Measurements from ENCODE around the gene CALN1. TPM values are rescaled to one million over a fixed set of nuclear protein-coding genes. Genes with fewer than 3 reads are reported as not detected.

Gene CALN1
- total RNA-seq, 5 donors from 2014 or later (not counting 1 experiment from before 2014, with no cell fraction given) = 0.03 to 0.26 (median 0.05) TPM

DNA sequence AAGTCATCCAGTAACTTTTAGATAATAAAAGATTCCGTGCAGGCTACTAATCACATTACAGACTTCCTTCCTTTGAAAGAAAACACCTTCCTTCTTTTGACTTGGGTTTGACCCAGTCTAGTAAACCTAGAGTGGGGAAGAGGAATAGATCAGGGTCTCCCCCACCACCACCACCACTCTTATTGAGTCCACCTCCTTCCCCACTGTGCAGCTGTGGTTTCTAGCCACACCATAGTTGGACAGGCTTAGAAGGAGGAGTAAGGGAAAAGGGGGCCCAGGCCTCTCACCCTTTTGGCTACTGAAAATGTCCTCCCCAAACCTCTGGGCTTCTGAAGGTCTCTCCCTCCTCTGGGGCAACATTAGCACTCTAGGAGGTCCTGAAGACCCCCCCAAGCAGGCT, 372.7 kb downstream of the CALN1 start:
- H3K27me3 ChIP-seq (replicated peaks in 1 of 2; ENCODE audit: control insufficient read depth in 2 of 2, extremely low read depth in 1 of 2, insufficient read depth in 2 of 2, low read length in 1 of 2) = no peaks in the 10 kb centered on the region
- CTCF ChIA-PET = no interaction called here
- WGBS (ENCODE audit: insufficient coverage) = no CpG with 5 or more reads among the region's 1 CpG

DNA sequence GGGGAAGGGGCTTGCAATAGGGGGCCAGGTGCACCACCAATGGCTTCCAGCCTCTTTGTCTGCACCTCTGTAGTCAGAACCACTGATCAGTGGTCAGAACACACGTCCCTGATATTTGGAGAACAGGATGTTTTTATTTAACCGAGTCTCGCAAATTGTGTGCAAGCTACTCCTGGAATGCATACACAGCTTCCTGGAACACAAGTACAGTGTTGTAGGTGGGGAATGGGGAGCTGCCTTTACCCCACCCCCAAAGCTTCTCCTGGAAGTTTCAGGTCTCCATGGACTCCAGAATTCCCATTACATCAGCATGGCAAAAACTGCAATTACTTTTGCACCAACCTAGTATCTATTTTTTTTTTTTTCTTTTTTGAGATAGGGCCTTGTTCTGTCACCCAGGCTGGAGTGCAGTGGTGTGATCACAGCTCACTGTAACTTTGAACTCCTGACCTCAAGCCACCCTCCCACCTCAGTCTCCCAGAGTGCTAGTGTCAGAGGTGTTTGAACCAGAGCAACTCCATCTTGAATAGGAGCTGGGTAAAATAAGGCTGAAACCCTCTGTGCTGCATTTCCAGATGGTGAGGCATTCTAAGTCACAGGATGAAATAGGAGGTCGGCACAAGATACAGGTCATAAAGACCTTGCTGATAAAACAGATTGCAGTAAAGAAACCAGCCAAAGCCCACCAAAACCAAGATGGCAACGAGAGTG, 374.0 kb downstream of the CALN1 start:
- no peak overlapping the region for H3K4me3 Mint-ChIP-seq
- 83% methylated on average over 2 of the region's 5 CpGs for WGBS (ENCODE audit: insufficient coverage)
- no peak overlapping the region for H3K27ac Mint-ChIP-seq
- H3K27me3 ChIP-seq (replicated peaks in 1 of 2; ENCODE audit: control insufficient read depth in 2 of 2, extremely low read depth in 1 of 2, insufficient read depth in 2 of 2, low read length in 1 of 2) = no peaks in the 10 kb centered on the region
- CTCF ChIA-PET = no interaction called here
- no peaks in the 10 kb centered on the region for H3K36me3 ChIP-seq (ENCODE audit: control insufficient read depth in 2 of 2, extremely low read depth in 1 of 2, insufficient read depth in 1 of 2, low read length in 1 of 2)
- H3K4me1 Mint-ChIP-seq = no peaks in the 10 kb centered on the region
- H3K36me3 Mint-ChIP-seq = no peaks in the 10 kb centered on the region
- H3K27ac ChIP-seq (ENCODE audit: low read length) = no peak overlapping the region
- POLR2A ChIA-PET = no interaction called here
- no peaks in the 10 kb centered on the region for H3K4me1 ChIP-seq (ENCODE audit: control insufficient read depth in 1 of 2, extremely low read depth in 1 of 2, insufficient read depth in 2 of 2, low read length in 2 of 2)
- ATAC-seq (replicated peaks in 1 of 4) (no peak), DNase-seq (no peak)
- peaks cover 0 to 28% (median 14%) of the 10 kb centered on the region in 3 donors for H3K9me3 Mint-ChIP-seq
- H3K4me3 ChIP-seq (ENCODE audit: control insufficient read depth in 1 of 2, extremely low read depth in 1 of 2, low read length in 1 of 2) = no peak overlapping the region
- no peaks in the 10 kb centered on the region for H3K27me3 Mint-ChIP-seq
- H3K9me3 ChIP-seq = no peaks in the 10 kb centered on the region

More for the DNA sequence above, 372.7 kb downstream of the CALN1 start:
- DNase-seq = no peak
- H3K4me1 Mint-ChIP-seq = no peaks in the 10 kb centered on the region
- no peak overlapping the region for H3K4me3 Mint-ChIP-seq
- Histone ChIP-seq H3K9me3 (no peaks in the 10 kb centered on the region), H3K27ac (ENCODE audit: low read length) (no peak overlapping the region), H3K4me3 (ENCODE audit: control insufficient read depth in 1 of 2, extremely low read depth in 1 of 2, low read length in 1 of 2) (no peak overlapping the region), H3K36me3 (ENCODE audit: control insufficient read depth in 2 of 2, extremely low read depth in 1 of 2, insufficient read depth in 1 of 2, low read length in 1 of 2) (no peaks in the 10 kb centered on the region), H3K4me1 (ENCODE audit: control insufficient read depth in 1 of 2, extremely low read depth in 1 of 2, insufficient read depth in 2 of 2, low read length in 2 of 2) (no peaks in the 10 kb centered on the region)
- no peaks in the 10 kb centered on the region for H3K27me3 Mint-ChIP-seq
- H3K9me3 Mint-ChIP-seq = peaks cover 0 to 26% (median 13%) of the 10 kb centered on the region in 3 donors
- no peak overlapping the region for H3K27ac Mint-ChIP-seq
- POLR2A ChIA-PET = no interaction called here
- ATAC-seq (replicated peaks in 1 of 4) = no peak
- no peaks in the 10 kb centered on the region for H3K36me3 Mint-ChIP-seq

DNA sequence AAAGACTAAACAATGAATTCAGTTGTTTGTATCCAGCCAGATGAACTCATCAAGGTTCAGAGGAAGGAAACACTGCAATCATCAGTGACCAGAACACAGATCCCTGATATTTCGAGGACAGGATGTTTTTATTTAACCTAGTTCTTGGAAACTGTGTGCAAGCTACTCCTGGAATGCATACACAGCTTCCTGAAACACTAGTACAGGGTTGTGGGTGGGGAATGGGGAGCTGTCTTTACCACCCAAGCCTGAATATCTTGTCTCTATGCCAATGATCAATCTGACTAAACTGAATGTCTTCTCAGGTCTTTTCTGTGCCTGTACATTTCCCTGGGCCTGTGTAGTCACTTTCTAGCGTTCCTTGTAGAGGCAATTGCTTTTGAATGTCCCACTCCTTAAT, 374.6 kb downstream of the CALN1 start:
- no CpG with 5 or more reads among the region's 2 CpGs for WGBS (ENCODE audit: insufficient coverage)
- H3K27ac Mint-ChIP-seq = no peak overlapping the region
- H3K27me3 ChIP-seq (replicated peaks in 1 of 2; ENCODE audit: control insufficient read depth in 2 of 2, extremely low read depth in 1 of 2, insufficient read depth in 2 of 2, low read length in 1 of 2) = no peaks in the 10 kb centered on the region
- no peak overlapping the region for H3K4me3 Mint-ChIP-seq
- H3K36me3 ChIP-seq (ENCODE audit: control insufficient read depth in 2 of 2, extremely low read depth in 1 of 2, insufficient read depth in 1 of 2, low read length in 1 of 2) = no peaks in the 10 kb centered on the region
- H3K4me1 ChIP-seq (ENCODE audit: control insufficient read depth in 1 of 2, extremely low read depth in 1 of 2, insufficient read depth in 2 of 2, low read length in 2 of 2) = no peaks in the 10 kb centered on the region
- H3K9me3 Mint-ChIP-seq = peaks cover 0 to 34% (median 10%) of the 10 kb centered on the region in 3 donors
- H3K4me1 Mint-ChIP-seq = no peaks in the 10 kb centered on the region
- ATAC-seq (replicated peaks in 1 of 4) = no peak
- no peaks in the 10 kb centered on the region for H3K36me3 Mint-ChIP-seq
- ChIA-PET POLR2A (no interaction called here), CTCF (no interaction called here)
- no peaks in the 10 kb centered on the region for H3K9me3 ChIP-seq
- H3K27me3 Mint-ChIP-seq = no peaks in the 10 kb centered on the region
- DNase-seq = no peak
- no peak overlapping the region for H3K4me3 ChIP-seq (ENCODE audit: control insufficient read depth in 1 of 2, extremely low read depth in 1 of 2, low read length in 1 of 2)
- H3K27ac ChIP-seq (ENCODE audit: low read length) = no peak overlapping the region

DNA sequence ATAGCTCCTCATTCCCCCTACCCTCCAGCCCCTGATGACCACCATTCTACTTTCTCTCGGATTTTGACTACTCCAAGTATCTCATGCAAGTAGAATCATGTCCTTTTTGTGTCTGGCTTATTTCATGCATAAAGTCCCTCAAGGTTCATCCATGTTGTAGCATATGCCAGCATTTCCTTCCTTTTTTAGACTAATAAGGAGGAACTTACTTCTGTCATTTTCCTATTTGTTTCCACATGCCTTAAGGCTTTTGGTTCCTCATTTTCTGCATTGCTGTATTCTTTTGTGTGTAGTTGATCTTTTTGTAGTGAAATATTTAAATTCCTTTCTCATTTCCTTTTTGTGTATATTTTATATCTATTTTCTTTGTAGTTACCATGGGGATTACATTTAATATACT, 376.9 kb downstream of the CALN1 start:
- no peaks in the 10 kb centered on the region for H3K4me1 Mint-ChIP-seq
- no peak for ATAC-seq (replicated peaks in 1 of 4)
- H3K4me3 Mint-ChIP-seq = no peak overlapping the region
- Histone ChIP-seq H3K4me3 (ENCODE audit: control insufficient read depth in 1 of 2, extremely low read depth in 1 of 2, low read length in 1 of 2) (no peak overlapping the region), H3K27ac (ENCODE audit: low read length) (no peak overlapping the region), H3K27me3 (replicated peaks in 1 of 2; ENCODE audit: control insufficient read depth in 2 of 2, extremely low read depth in 1 of 2, insufficient read depth in 2 of 2, low read length in 1 of 2) (no peaks in the 10 kb centered on the region), H3K4me1 (ENCODE audit: control insufficient read depth in 1 of 2, extremely low read depth in 1 of 2, insufficient read depth in 2 of 2, low read length in 2 of 2) (no peaks in the 10 kb centered on the region), H3K36me3 (ENCODE audit: control insufficient read depth in 2 of 2, extremely low read depth in 1 of 2, insufficient read depth in 1 of 2, low read length in 1 of 2) (no peaks in the 10 kb centered on the region), H3K9me3 (no peaks in the 10 kb centered on the region)
- ChIA-PET POLR2A (no interaction called here), CTCF (interaction anchor here in 1 of 2 donors (0.6 kb wide), 1 partner anchor 37 kb away, joined by 3 read pairs; no protein-coding TSS in a partner anchor)
- no peak for DNase-seq
- H3K9me3 Mint-ChIP-seq = peaks cover 0 to 35% (median 10%) of the 10 kb centered on the region in 3 donors
- H3K27me3 Mint-ChIP-seq = no peaks in the 10 kb centered on the region
- no peaks in the 10 kb centered on the region for H3K36me3 Mint-ChIP-seq
- no peak overlapping the region for H3K27ac Mint-ChIP-seq
- WGBS (ENCODE audit: insufficient coverage) = 80% methylated on average over 1 of the region's 1 CpG

DNA sequence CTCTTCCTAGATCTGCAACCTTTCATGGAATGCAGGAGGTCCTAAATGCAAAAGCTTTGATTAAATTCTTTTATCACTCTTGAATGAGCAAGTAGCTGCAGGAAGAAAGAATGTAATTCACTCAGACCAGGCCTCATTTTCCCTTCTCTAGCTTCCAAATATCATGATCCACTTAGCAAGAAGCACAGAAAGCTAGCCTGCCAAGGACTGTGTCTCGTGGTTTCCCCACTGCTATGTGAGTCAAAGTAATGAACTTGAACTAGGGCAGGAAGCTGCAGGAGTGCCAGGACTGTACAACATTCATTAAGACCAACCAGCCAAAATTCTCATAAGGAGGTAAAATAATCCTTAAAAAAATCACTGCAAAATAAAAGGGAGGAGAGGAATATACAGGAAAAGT, 379.2 kb downstream of the CALN1 start:
- H3K36me3 Mint-ChIP-seq = no peaks in the 10 kb centered on the region
- H3K4me3 ChIP-seq (ENCODE audit: control insufficient read depth in 1 of 2, extremely low read depth in 1 of 2, low read length in 1 of 2) = no peak overlapping the region

DNA sequence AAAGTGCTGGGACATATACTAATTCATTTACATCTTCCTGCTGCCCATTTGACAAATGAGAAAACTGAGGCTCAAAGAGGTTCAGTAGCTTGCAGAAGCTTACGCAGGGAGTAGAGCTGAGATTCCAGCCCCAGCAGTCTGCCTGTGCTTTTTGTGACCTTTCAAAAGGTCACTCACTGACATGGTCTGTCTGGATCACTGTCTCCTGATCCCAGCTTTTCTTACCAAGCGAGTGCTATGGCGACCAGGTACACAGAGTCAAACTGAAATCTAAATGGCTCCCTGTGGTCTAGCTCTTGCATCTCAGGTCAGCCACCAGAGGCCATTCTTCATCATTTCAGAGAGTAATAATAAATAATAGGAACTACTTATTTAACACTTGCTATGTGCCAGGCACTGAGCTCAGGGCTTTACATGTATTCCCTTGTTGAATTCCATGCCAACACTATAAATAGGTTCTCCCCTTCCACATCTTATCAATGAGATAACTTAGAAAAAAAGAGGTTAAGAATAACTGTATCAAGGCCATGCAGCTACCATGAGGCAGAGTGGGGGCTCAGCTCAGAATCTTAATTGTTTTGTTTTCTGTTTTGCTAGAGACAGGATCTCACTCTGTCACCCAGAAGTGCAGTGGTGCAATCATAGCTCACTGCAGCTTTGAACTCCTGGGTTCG, 381.0 kb downstream of the CALN1 start:
- Mint-ChIP-seq H3K4me3 (no peak overlapping the region), H3K9me3 (peaks cover 0 to 28% (median 6%) of the 10 kb centered on the region in 3 donors), H3K27ac (no peak overlapping the region), H3K36me3 (no peaks in the 10 kb centered on the region), H3K4me1 (no peaks in the 10 kb centered on the region), H3K27me3 (no peaks in the 10 kb centered on the region)
- ChIA-PET POLR2A (no interaction called here), CTCF (interaction anchor here in 1 of 2 donors (0.6 kb wide), 1 partner anchor 858 kb away, joined by 3 read pairs; no protein-coding TSS in a partner anchor)
- ATAC-seq (replicated peaks in 1 of 4) (no peak), DNase-seq (no peak)
- H3K9me3 ChIP-seq = no peaks in the 10 kb centered on the region
- H3K4me1 ChIP-seq (ENCODE audit: control insufficient read depth in 1 of 2, extremely low read depth in 1 of 2, insufficient read depth in 2 of 2, low read length in 2 of 2) = no peaks in the 10 kb centered on the region
- H3K27me3 ChIP-seq (replicated peaks in 1 of 2; ENCODE audit: control insufficient read depth in 2 of 2, extremely low read depth in 1 of 2, insufficient read depth in 2 of 2, low read length in 1 of 2) = no peaks in the 10 kb centered on the region
- H3K36me3 ChIP-seq (ENCODE audit: control insufficient read depth in 2 of 2, extremely low read depth in 1 of 2, insufficient read depth in 1 of 2, low read length in 1 of 2) = no peaks in the 10 kb centered on the region
- 92% methylated on average over 4 of the region's 4 CpGs for WGBS (ENCODE audit: insufficient coverage)
- no peak overlapping the region for H3K27ac ChIP-seq (ENCODE audit: low read length)
- no peak overlapping the region for H3K4me3 ChIP-seq (ENCODE audit: control insufficient read depth in 1 of 2, extremely low read depth in 1 of 2, low read length in 1 of 2)

More for the DNA sequence above, 379.2 kb downstream of the CALN1 start:
- DNase-seq (no peak), ATAC-seq (replicated peaks in 1 of 4) (no peak)
- WGBS (ENCODE audit: insufficient coverage) = no CpG with 5 or more reads among the region's 1 CpG
- H3K27me3 ChIP-seq (replicated peaks in 1 of 2; ENCODE audit: control insufficient read depth in 2 of 2, extremely low read depth in 1 of 2, insufficient read depth in 2 of 2, low read length in 1 of 2) = no peaks in the 10 kb centered on the region
- no peaks in the 10 kb centered on the region for H3K27me3 Mint-ChIP-seq
- H3K9me3 Mint-ChIP-seq = peaks cover 0 to 35% (median 12%) of the 10 kb centered on the region in 3 donors
- no peak overlapping the region for H3K4me3 Mint-ChIP-seq
- POLR2A ChIA-PET = no interaction called here
- no peaks in the 10 kb centered on the region for H3K4me1 Mint-ChIP-seq
- H3K4me1 ChIP-seq (ENCODE audit: control insufficient read depth in 1 of 2, extremely low read depth in 1 of 2, insufficient read depth in 2 of 2, low read length in 2 of 2) = no peaks in the 10 kb centered on the region
- H3K27ac Mint-ChIP-seq = no peak overlapping the region
- H3K36me3 ChIP-seq (ENCODE audit: control insufficient read depth in 2 of 2, extremely low read depth in 1 of 2, insufficient read depth in 1 of 2, low read length in 1 of 2) = no peaks in the 10 kb centered on the region
- CTCF ChIA-PET = no interaction called here
- no peaks in the 10 kb centered on the region for H3K9me3 ChIP-seq
- H3K27ac ChIP-seq (ENCODE audit: low read length) = no peak overlapping the region
